ENCODE data around the gene KRT12.

KRT12 gene

GRCh38 chr17:40813804-40814203 lies 53.2 kb downstream of the KRT12 start:
- no peak for DNase-seq

DNA sequence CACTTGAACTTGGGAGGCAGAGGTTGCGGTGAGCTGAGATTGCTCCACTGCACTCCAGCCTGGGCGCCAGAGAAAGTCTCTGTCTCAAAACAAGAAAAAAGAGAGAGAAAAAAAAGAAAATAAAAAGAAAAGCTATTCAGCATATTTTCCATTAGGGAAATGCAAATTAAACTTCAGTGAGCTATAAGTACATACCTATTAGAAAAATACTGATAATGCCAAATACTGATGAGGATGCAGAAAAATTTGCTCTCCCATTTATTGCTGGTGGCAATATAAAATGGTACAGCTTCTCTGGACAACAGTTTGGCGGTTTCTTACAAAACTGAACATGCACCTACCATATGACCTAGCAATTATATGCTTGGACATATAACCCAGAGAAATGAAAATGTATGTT lies 54.4 kb downstream of the KRT12 start:
- DNase-seq, result no peak
